K562 (cell line): ENCODE measurements around the gene NOD1. TPM values are rescaled to one million over a fixed set of nuclear protein-coding genes. Genes with fewer than 3 reads are reported as not detected.
"Not testable (repeated sequence)": the region's sequence is repeated elsewhere in the genome, so short reads cannot be mapped to it uniquely, and the experiment has no call there.

Source experiments
- ATAC-seq: fragments of 200-7000 bp; cut with Tn5 transposase; 3 replicates; pipeline ENCODE4 v1.9.1; 2020; ENCODE audit warnings: moderate library complexity
- BruUV-seq: library from RNA; stranded (reverse); fragments of 400-500 nt; replicated peaks from 2 replicates; lab custom pipeline; 2021; lab: Mats Ljungman, UMichigan
- CTCF ChIA-PET: fragments of 300-600 bp; formaldehyde crosslinking; extraction: SDS; loops from one replicate; lab custom pipeline; 2021; ENCODE audit warnings: low intra/inter-chr PET ratio; lab: Yijun Ruan, JAX
- POLR2A ChIA-PET: fragments of 300-600, 350-650 bp; sonication (Branson Sonifier 250); formaldehyde crosslinking; extraction: SDS; loops from one replicate; lab custom pipeline; 2021; ENCODE audit warnings: antibody characterized with exemption, inconsistent platforms; lab: Yijun Ruan, JAX
- DNase-seq, 4 experiments: peaks; one replicate each; pipeline versions ENCODE4 v3.0.0 to v3.0.0-alpha.2; 2011 to 2018; ENCODE audit warnings: low spot score in 3 of 4, mixed read lengths in 3 of 4; ENCODE audit errors: extremely low read depth in 1 of 4
- FAIRE-seq: peaks from 2 replicates; lab custom pipeline; 2011; peaks lifted over from hg19 to GRCh38; lab: Jason Lieb, UNC
- H2AFZ ChIP-seq: 2 replicates; pipeline ENCODE4 v1.6.0; 2011; ENCODE audit warnings: low read depth, low read length, control low read depth, inconsistent platforms
- H3K27ac ChIP-seq: fragments of 200-600 bp; 3 replicates; pipeline ENCODE4 v1.8.0; 2011; ENCODE audit warnings: low read depth, mild to moderate bottlenecking, control low read depth, inconsistent platforms, low read length, moderate library complexity, mixed read lengths; ENCODE audit errors: extremely low read depth
- H3K27me3 ChIP-seq, 2 experiments: fragments of 300-600 bp in 1 of 2; 2 replicates in 1 of 2; 3 replicates in 1 of 2; pipeline versions ENCODE4 v1.6.0 to v1.8.0; 2011; ENCODE audit warnings: inconsistent platforms in 2 of 2, low read length in 2 of 2, mild to moderate bottlenecking in 1 of 2, mixed read lengths in 1 of 2, moderate library complexity in 1 of 2; ENCODE audit not compliant: control insufficient read depth in 2 of 2, insufficient read depth in 2 of 2
- H3K36me3 ChIP-seq: fragments of 300-600 bp; 3 replicates; pipeline ENCODE4 v1.8.0; 2011; ENCODE audit warnings: mild to moderate bottlenecking, low read length, inconsistent platforms; ENCODE audit not compliant: control insufficient read depth, insufficient read depth
- H3K4me1 ChIP-seq, 2 experiments: fragments of 200-600 bp in 1 of 2; replicated peaks in 1 of 2; 2 replicates in 1 of 2; 3 replicates in 1 of 2; pipeline versions ENCODE4 v1.5.1 to v1.8.0; 2011; ENCODE audit warnings: inconsistent platforms in 2 of 2, low read length in 2 of 2, mild to moderate bottlenecking in 1 of 2, mixed read lengths in 1 of 2, moderate library complexity in 1 of 2; ENCODE audit not compliant: control insufficient read depth in 2 of 2, insufficient read depth in 2 of 2
- H3K4me2 ChIP-seq: 2 replicates; pipeline ENCODE4 v1.6.1; 2011; ENCODE audit warnings: low read length, control low read depth, inconsistent platforms, mixed read lengths; ENCODE audit not compliant: insufficient read depth
- H3K4me3 ChIP-seq: fragments of 200-600 bp; sonication (generic), shearing (Covaris generic); 2 replicates; pipeline ENCODE4 v1.5.1; 2016; ENCODE audit warnings: control low read depth, inconsistent platforms
- H3K79me2 ChIP-seq: fragments of 200-600 bp; 3 replicates; pipeline ENCODE4 v1.8.0; 2011; ENCODE audit warnings: low read length, inconsistent platforms; ENCODE audit not compliant: control insufficient read depth, insufficient read depth
- H3K9ac ChIP-seq, 2 experiments: 2 replicates each; pipeline versions ENCODE4 v1.6.0 to v1.6.1; 2011; ENCODE audit warnings: low read depth in 2 of 2, low read length in 2 of 2, control low read depth in 1 of 2, inconsistent platforms in 1 of 2, mild to moderate bottlenecking in 1 of 2, mixed read lengths in 1 of 2; ENCODE audit not compliant: insufficient read depth in 1 of 2
- H3K9me1 ChIP-seq: one replicate; pipeline ENCODE4 v1.6.0; 2011; ENCODE audit warnings: inconsistent platforms, mild to moderate bottlenecking, low read length, moderate library complexity; ENCODE audit not compliant: control insufficient read depth, insufficient read depth
- H3K9me3 ChIP-seq: replicated peaks from 2 replicates; pipeline ENCODE4 v1.5.1; 2011; ENCODE audit warnings: low read depth, low read length, inconsistent platforms; ENCODE audit not compliant: control insufficient read depth, insufficient read depth
- H4K20me1 ChIP-seq: replicated peaks from 2 replicates; pipeline ENCODE4 v1.6.1; 2011; ENCODE audit warnings: low read length, inconsistent platforms, mixed read lengths; ENCODE audit not compliant: control insufficient read depth, insufficient read depth
- ARID1B ChIP-seq: fragments of 450-650 bp; IDR thresholded peaks from 2 replicates; pipeline ENCODE4 v1.6.1; 2016; ENCODE audit warnings: antibody characterized with exemption, mild to moderate bottlenecking, inconsistent platforms
- EGR1 ChIP-seq: fragments of 450-650 bp; conservative IDR thresholded peaks from 2 replicates; pipeline ENCODE4 v1.6.1; 2017; ENCODE audit warnings: mild to moderate bottlenecking
- FOXK2 ChIP-seq, 2 experiments: fragments of 450-650 bp; IDR thresholded peaks in 1 of 2; conservative IDR thresholded peaks in 1 of 2; 2 replicates each; pipeline ENCODE4 v1.6.1; 2016; ENCODE audit warnings: low read depth in 2 of 2, mild to moderate bottlenecking in 1 of 2
- NFRKB ChIP-seq: fragments of 450-650 bp; IDR thresholded peaks from 2 replicates; pipeline ENCODE4 v1.6.1; 2016; ENCODE audit warnings: low read depth
- NR2C1 ChIP-seq, 2 experiments: fragments of 450-650 bp; IDR thresholded peaks; 2 replicates each; pipeline ENCODE4 v1.6.1; 2017; ENCODE audit warnings: mild to moderate bottlenecking in 2 of 2, antibody characterized with exemption in 1 of 2, inconsistent platforms in 1 of 2, missing compliant biosample characterization in 1 of 2, missing genetic modification characterization in 1 of 2
- NR4A1 ChIP-seq, 2 experiments: fragments of 250-450 bp in 1 of 2; fragments of 450-650 bp in 1 of 2; sonication (Bioruptor Pico) in 1 of 2; IDR thresholded peaks; 2 replicates each; pipeline versions ENCODE4 v1.4.0 to v1.6.1; 2016 to 2020; ENCODE audit warnings: mild to moderate bottlenecking in 2 of 2, missing compliant biosample characterization in 1 of 2, missing genetic modification characterization in 1 of 2, moderate library complexity in 1 of 2
- POLR2A ChIP-seq: fragments of 450-650 bp; conservative IDR thresholded peaks from 2 replicates; pipeline ENCODE4 v1.6.1; 2016
- YY1 ChIP-seq, 3 experiments: IDR thresholded peaks; 2 replicates each; pipeline ENCODE4 v1.6.1; 2011; ENCODE audit warnings: low read length in 2 of 3, mild to moderate bottlenecking in 2 of 3, moderate library complexity in 2 of 3, borderline replicate concordance in 1 of 3, control low read depth in 1 of 3, low read depth in 1 of 3; ENCODE audit not compliant: insufficient read depth in 3 of 3, insufficient replicate concordance in 2 of 3, control insufficient read depth in 1 of 3, insufficient read length in 1 of 3; ENCODE audit errors: extremely low read depth in 1 of 3
- ZBTB40 ChIP-seq, 2 experiments: fragments of 450-650 bp in 1 of 2; sonication (generic) in 1 of 2; formaldehyde crosslinking in 1 of 2; IDR thresholded peaks; 2 replicates each; pipeline versions ENCODE4 v1.7.1 to v1.9.0; 2016 to 2022; ENCODE audit warnings: inconsistent platforms in 1 of 2, mild to moderate bottlenecking in 1 of 2, missing genetic modification reagents in 1 of 2
- WGBS: fragments of 100-300 bp; shearing (Covaris generic); methylation state at CpG from one replicate; pipeline ENCODE4 v1.1.6; 2016; ENCODE audit warnings: low coverage, mixed read lengths; ENCODE audit not compliant: insufficient coverage; ENCODE audit errors: missing lambda C conversion rate; 5-methylcytosine and 5-hydroxymethylcytosine counted together
- in situ Hi-C: fragments of 300-500 bp; cut with MboI; formaldehyde crosslinking; loops from 4 replicates; pipeline ENCODE4 v1.15.0; 2018; ENCODE audit warnings: inconsistent platforms, mixed read lengths
- intact Hi-C: fragments of 100-400 bp; cut with micrococcal nuclease; formaldehyde crosslinking; loops from 2 replicates; pipeline ENCODE4 v1.14.2; 2022
- polyA plus RNA-seq, 8 experiments: library from polyadenylated mRNA; depleted of rRNA in 4 of 8; stranded (reverse) in 5 of 8; unstranded in 3 of 8; fragments of >200 nt; fragmentation: Nextera tagmentation in 2 of 8; fragmentation: Illumina TruSeq in 1 of 8; extraction: Ambion mirVana in 2 of 8; extraction: Trizol in 1 of 8; gene quantifications; 2 replicates each; pipeline versions ENCODE4 v1.2.1 to v1.2.3, GENCODE V29; 2011 to 2014; ENCODE audit warnings: inconsistent platforms in 1 of 8, missing spikeins in 1 of 8
- total RNA-seq, 7 experiments: library from RNA; depleted of rRNA in 6 of 7; stranded (reverse); fragments of >200 nt in 6 of 7; fragmentation: Illumina TruSeq in 2 of 7; extraction: Trizol in 2 of 7; gene quantifications; 2 replicates each; pipeline versions ENCODE4 v1.2.1 to v1.2.3, GENCODE V29; 2011 to 2021; ENCODE audit warnings: low replicate concordance in 1 of 7

The NOD1 gene
- total and polyA plus RNA-seq, 9 of the 15 experiments (the other 6 are each of a cell fraction or from before 2014, with no cell fraction given), result 0.34 to 7.1 (median 4.7) TPM

- H4K20me1 ChIP-seq; POLR2A ChIA-PET; H3K36me3 ChIP-seq; DNase-seq; H3K4me2 ChIP-seq; in situ Hi-C loops; H3K9me3 ChIP-seq; H3K79me2 ChIP-seq; intact Hi-C loops; FAIRE-seq; H3K9ac ChIP-seq; H3K27me3 ChIP-seq; CTCF ChIA-PET; ATAC-seq; H3K4me3 ChIP-seq; H3K9me1 ChIP-seq; TF ChIP-seq ZBTB40 (CRISPR knock-in tag; IDR thresholded peaks at IDR 0.05); NR4A1 (CRISPR knock-in tag; IDR thresholded peaks at IDR 0.05); NR2C1 (tag; IDR thresholded peaks at IDR 0.05): not testable (repeated sequence)
- 86% methylated on average over 4 of the region's 26 CpGs for WGBS
- Histone ChIP-seq H2AFZ (peak overlapping the region; percentile 84; the same call in 1 of the 2 replicates), H3K4me1 (peaks cover 0 to 24% of the 10 kb centered on the region in 2 experiments; a peak in 3 of 5 replicates), H3K27ac (peak overlapping the region; percentile 50; the same call in 1 of the 3 replicates)
- BruUV-seq, result TSS peak; percentile 90
- TF ChIP-seq YY1 (IDR thresholded peaks at IDR 0.05; ENCODE audit: borderline replicate concordance in 1 of 3, control insufficient read depth in 1 of 3, extremely low read depth in 1 of 3, insufficient read depth in 3 of 3, insufficient read length in 1 of 3, insufficient replicate concordance in 2 of 3, low read depth in 1 of 3, low read length in 2 of 3), result peak in 1 of 3 experiments; percentile 8
- peak; percentile 25; the same call in 1 of the 2 replicates for TF ChIP-seq EGR1
- 0 out of 2 replicates have a peak, but pooled peaks have one; percentile 9 for TF ChIP-seq ARID1B
- peak; percentile 58; the same call in 1 of the 2 replicates for TF ChIP-seq NFRKB
- TF ChIP-seq FOXK2 (conservative IDR thresholded peaks at IDR 0.05 in 1 of 2, IDR thresholded peaks at IDR 0.05 in 1 of 2; ENCODE audit: low read depth in 2 of 2), result peak in 1 of 2 experiments; percentile 5; a peak in 1 of 4 replicates
- TF ChIP-seq ZBTB40 (IDR thresholded peaks at IDR 0.05), result 0 out of 2 replicates have a peak, but pooled peaks have one; percentile 16
- TF ChIP-seq NR4A1 (tag; IDR thresholded peaks at IDR 0.05), result 0 out of 2 replicates have a peak, but pooled peaks have one; percentile 53
- TF ChIP-seq NR2C1 (IDR thresholded peaks at IDR 0.05), result peak; percentile 69
- TF ChIP-seq POLR2A, result 0 out of 2 replicates have a peak, but pooled peaks have one; percentile 27
Measured at GRCh38 chr7:30420080-30420479, 58.5 kb downstream of the NOD1 start.
